Tibial nerve (tissue), 4 donors: Measurements from ENCODE around the gene ANGEL2. TPM values are rescaled to one million over a fixed set of nuclear protein-coding genes. Genes with fewer than 3 reads are reported as not detected.

Source experiments
- DNase-seq, 2 donors: peaks; one replicate each; pipeline ENCODE4 v3.0.0-alpha.2; 2019; ENCODE audit warnings: low spot score in 2 of 2
- H3K27ac ChIP-seq, 4 donors: fragments of 200-600 bp; sonication (generic) in 3 of 4; one replicate each; pipeline ENCODE4 v1.5.1; 2017 to 2019; ENCODE audit warnings: mild to moderate bottlenecking in 1 of 4
- H3K27me3 ChIP-seq, 2 donors: fragments of 200-600 bp; sonication (generic) in 1 of 2; one replicate each; pipeline versions ENCODE4 v1.5.1 to v1.6.0; 2017 to 2019
- H3K36me3 ChIP-seq, 3 donors: fragments of 200-600 bp; sonication (generic); one replicate each; pipeline ENCODE4 v1.5.1; 2018 to 2019
- H3K4me1 ChIP-seq, 4 donors: fragments of 200-600 bp; sonication (generic) in 3 of 4; one replicate each; pipeline ENCODE4 v1.5.1; 2017 to 2019
- H3K4me3 ChIP-seq, 4 donors: fragments of 200-600 bp; sonication (generic) in 3 of 4; one replicate each; pipeline ENCODE4 v1.5.1; 2017 to 2019; ENCODE audit warnings: mild to moderate bottlenecking in 1 of 4, moderate library complexity in 1 of 4
- H3K9me3 ChIP-seq, 4 donors: fragments of 200-600 bp; sonication (generic) in 3 of 4; one replicate each; pipeline ENCODE4 v1.5.1; 2017 to 2019
- CTCF ChIP-seq, 5 experiments: fragments of 200-600 bp in 3 of 5; fragments of 450-650 bp in 2 of 5; sonication (generic) in 3 of 5; IDR thresholded peaks; one replicate each; pipeline ENCODE4 v1.5.1; 2016 to 2019; ENCODE audit warnings: antibody characterized with exemption in 5 of 5, mild to moderate bottlenecking in 3 of 5, moderate library complexity in 2 of 5
- EP300 ChIP-seq, 2 donors: sonication (generic); formaldehyde crosslinking; IDR thresholded peaks; one replicate each; pipeline ENCODE4 v1.6.1; 2017; ENCODE audit warnings: antibody characterized with exemption in 2 of 2, mild to moderate bottlenecking in 1 of 2
- POLR2A ChIP-seq, 2 donors: fragments of 450-650 bp; IDR thresholded peaks; one replicate each; pipeline ENCODE4 v1.6.1; 2017; ENCODE audit warnings: antibody characterized with exemption in 2 of 2, mild to moderate bottlenecking in 2 of 2, moderate library complexity in 2 of 2
- WGBS, 2 donors: methylation state at CpG; one replicate each; pipeline ENCODE4 v1.1.5; 2018; 5-methylcytosine and 5-hydroxymethylcytosine counted together
- total RNA-seq, 4 donors: library from RNA; depleted of rRNA; stranded (reverse); fragments of >200 nt; gene quantifications; one replicate each; pipeline ENCODE4 v1.1.0, GENCODE V29; 2016

ANGEL2 gene
- total RNA-seq, 4 donors from 2014 or later, result 52.2 to 74.5 (median 68.8) TPM

GRCh38 chr1:212954514-212954913 lies 61.2 kb downstream of the ANGEL2 start:
- Histone ChIP-seq H3K36me3 (no peaks in the 10 kb centered on the region), H3K27me3 (peaks cover 0 to 16% of the 10 kb centered on the region in 2 donors), H3K4me1 (peaks cover 0 to 22% (median 4%) of the 10 kb centered on the region in 4 donors), H3K9me3 (no peaks in the 10 kb centered on the region), H3K4me3 (no peak overlapping the region), H3K27ac (no peak overlapping the region)
- 90 to 98% methylated on average over 6 of the region's 6 CpGs for WGBS, 2 donors
- TF ChIP-seq CTCF (IDR thresholded peaks at IDR 0.05) (no peak), POLR2A (IDR thresholded peaks at IDR 0.05) (no peak), EP300 (IDR thresholded peaks at IDR 0.05) (no peak)
- DNase-seq, result no peak

- H3K4me1 ChIP-seq, result peaks cover 0 to 22% (median 4%) of the 10 kb centered on the region in 4 donors
- no peaks in the 10 kb centered on the region for H3K36me3 ChIP-seq
- TF ChIP-seq CTCF (IDR thresholded peaks at IDR 0.05) (no peak), EP300 (IDR thresholded peaks at IDR 0.05) (no peak), POLR2A (IDR thresholded peaks at IDR 0.05) (no peak)
- peaks cover 0 to 22% of the 10 kb centered on the region in 2 donors for H3K27me3 ChIP-seq
- no peaks in the 10 kb centered on the region for H3K9me3 ChIP-seq
- DNase-seq, result no peak
- 52 to 62% methylated on average over 3 of the region's 3 CpGs for WGBS, 2 donors
- H3K27ac ChIP-seq, result no peak overlapping the region
- no peak overlapping the region for H3K4me3 ChIP-seq
These were observed 62.3 kb downstream of the ANGEL2 start for GRCh38 chr1:212953321-212953720.

GRCh38 chr1:212952641-212952976 lies 63.1 kb downstream of the ANGEL2 start:
- H3K9me3 ChIP-seq, result no peaks in the 10 kb centered on the region
- 74 to 75% methylated on average over 8 of the region's 8 CpGs for WGBS, 2 donors
- H3K36me3 ChIP-seq, result no peaks in the 10 kb centered on the region
- DNase-seq, result no peak
- H3K4me1 ChIP-seq, result peaks cover 0 to 22% (median 4%) of the 10 kb centered on the region in 4 donors
- H3K27ac ChIP-seq, result no peak overlapping the region
- peaks cover 0 to 22% of the 10 kb centered on the region in 2 donors for H3K27me3 ChIP-seq
- H3K4me3 ChIP-seq, result no peak overlapping the region
- TF ChIP-seq POLR2A (IDR thresholded peaks at IDR 0.05) (no peak), EP300 (IDR thresholded peaks at IDR 0.05) (no peak), CTCF (IDR thresholded peaks at IDR 0.05) (no peak)

- Histone ChIP-seq H3K36me3 (no peaks in the 10 kb centered on the region), H3K4me1 (peaks cover 0 to 22% (median 4%) of the 10 kb centered on the region in 4 donors), H3K9me3 (no peaks in the 10 kb centered on the region), H3K27me3 (peaks cover 0 to 22% of the 10 kb centered on the region in 2 donors), H3K27ac (no peak overlapping the region), H3K4me3 (peak overlapping the region in 1 of 4 donors; percentile 60)
- no peak for DNase-seq
- TF ChIP-seq POLR2A (IDR thresholded peaks at IDR 0.05) (no peak), CTCF (IDR thresholded peaks at IDR 0.05) (no peak), EP300 (IDR thresholded peaks at IDR 0.05) (no peak)
- 40 to 46% methylated on average over 4 of the region's 4 CpGs for WGBS, 2 donors
These were observed 63.6 kb downstream of the ANGEL2 start for GRCh38 chr1:212951947-212952640.

- H3K4me3 ChIP-seq, result peak overlapping the region; percentile 28 to 60 (median 40)
- H3K4me1 ChIP-seq, result peaks cover 0 to 22% (median 4%) of the 10 kb centered on the region in 4 donors
- H3K9me3 ChIP-seq, result no peaks in the 10 kb centered on the region
- no peak for DNase-seq
- no peak overlapping the region for H3K27ac ChIP-seq
- WGBS, 2 donors, result 5 to 18% methylated on average over 15 to 71 of the region's 72 CpGs
- peaks cover 0 to 22% of the 10 kb centered on the region in 2 donors for H3K27me3 ChIP-seq
- TF ChIP-seq CTCF (IDR thresholded peaks at IDR 0.05) (no peak), POLR2A (IDR thresholded peaks at IDR 0.05) (no peak), EP300 (IDR thresholded peaks at IDR 0.05) (no peak)
- no peaks in the 10 kb centered on the region for H3K36me3 ChIP-seq
These were observed 64.3 kb downstream of the ANGEL2 start for GRCh38 chr1:212951126-212951946.
